Esophagus squamous epithelium (tissue), 5 donors: ENCODE measurements around the gene CXCL8. TPM values are rescaled to one million over a fixed set of nuclear protein-coding genes. Genes with fewer than 3 reads are reported as not detected.

Experiments used
- DNase-seq: peaks from one replicate; lab custom pipeline; 2025; lab: John Stamatoyannopoulos, UW
- H3K27ac ChIP-seq, 4 donors: fragments of 200-600 bp; sonication (generic); one replicate each; pipeline ENCODE4 v1.5.1; 2016 to 2019; ENCODE audit warnings: mild to moderate bottlenecking in 1 of 4
- H3K27me3 ChIP-seq, 4 donors: fragments of 200-600 bp; sonication (generic); 1 replicate in 3 of 4; 2 replicates in 1 of 4; pipeline versions ENCODE4 v1.5.1 to v1.6.0; 2017 to 2021; ENCODE audit warnings: antibody characterized with exemption in 1 of 4
- H3K36me3 ChIP-seq, 3 donors: fragments of 200-600 bp; sonication (generic); one replicate each; pipeline ENCODE4 v1.5.1; 2016 to 2019
- H3K4me1 ChIP-seq, 3 donors: fragments of 200-600 bp; sonication (generic); one replicate each; pipeline ENCODE4 v1.5.1; 2017 to 2019
- H3K4me3 ChIP-seq, 4 donors: fragments of 200-600 bp; sonication (generic); 1 replicate in 3 of 4; 2 replicates in 1 of 4; pipeline ENCODE4 v1.5.1; 2016 to 2019; ENCODE audit warnings: mild to moderate bottlenecking in 2 of 4, moderate library complexity in 1 of 4
- H3K9me3 ChIP-seq, 3 donors: fragments of 200-600 bp; sonication (generic); one replicate each; pipeline ENCODE4 v1.5.1; 2016 to 2019
- POLR2A ChIP-seq, 4 donors: fragments of 450-650 bp; IDR thresholded peaks; one replicate each; pipeline ENCODE4 v1.6.1; 2017; ENCODE audit warnings: antibody characterized with exemption in 4 of 4, mild to moderate bottlenecking in 4 of 4, moderate library complexity in 3 of 4
- WGBS, 2 donors: methylation state at CpG; one replicate each; pipeline ENCODE4 v1.1.5; 2018; 5-methylcytosine and 5-hydroxymethylcytosine counted together
- intact Hi-C: fragments of 100-400 bp; cut with DNase I; formaldehyde crosslinking; loops from one replicate; pipeline ENCODE4 v1.15.0; 2022
- total RNA-seq, 4 donors: library from RNA; depleted of rRNA; stranded (reverse); fragments of >200 nt; gene quantifications; one replicate each; pipeline ENCODE4 v1.1.0, GENCODE V29; 2016
- TF ChIP-seq, protein P1 (sequence below), 6 experiments: fragments of 450-650 bp in 4 of 6; fragments of 200-600 bp in 2 of 6; sonication (generic) in 2 of 6; IDR thresholded peaks; one replicate each; pipeline ENCODE4 v1.5.1; 2016 to 2019; ENCODE audit warnings: antibody characterized with exemption in 6 of 6, mild to moderate bottlenecking in 4 of 6, moderate library complexity in 4 of 6
- donor health status: DM: yes; HTN: yes; CAD: no.

Gene CXCL8
- total RNA-seq, 4 donors from 2014 or later, result 0.76 to 90.2 (median 2.4) TPM; not detected in 1

DNA sequence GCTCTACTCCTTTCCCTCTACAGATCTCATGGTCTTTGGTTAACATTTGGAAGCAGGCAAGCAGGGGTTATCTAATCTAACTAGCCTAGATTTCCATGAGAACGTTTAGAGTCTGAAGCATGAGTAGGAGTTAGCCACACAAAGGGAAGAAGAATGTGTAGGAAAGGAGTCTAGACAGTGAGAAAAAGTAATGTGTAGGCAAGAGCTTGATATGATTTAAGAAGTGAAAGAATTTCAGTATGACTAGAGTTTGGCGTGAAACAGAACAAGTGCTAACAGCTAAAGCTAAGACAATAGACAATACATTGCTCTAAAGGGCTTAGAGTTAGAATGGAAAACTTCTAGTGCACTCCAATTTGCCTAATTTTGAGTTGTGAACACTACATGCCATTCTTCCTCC is 10.8 kb downstream of the CXCL8 start:
- Histone ChIP-seq H3K4me3 (no peak overlapping the region), H3K9me3 (no peaks in the 10 kb centered on the region), H3K27me3 (no peaks in the 10 kb centered on the region), H3K36me3 (no peaks in the 10 kb centered on the region), H3K4me1 (no peaks in the 10 kb centered on the region), H3K27ac (no peak overlapping the region)
- 35 to 45% methylated on average over 2 of the region's 2 CpGs for WGBS, 2 donors
- TF ChIP-seq, protein P1, sequence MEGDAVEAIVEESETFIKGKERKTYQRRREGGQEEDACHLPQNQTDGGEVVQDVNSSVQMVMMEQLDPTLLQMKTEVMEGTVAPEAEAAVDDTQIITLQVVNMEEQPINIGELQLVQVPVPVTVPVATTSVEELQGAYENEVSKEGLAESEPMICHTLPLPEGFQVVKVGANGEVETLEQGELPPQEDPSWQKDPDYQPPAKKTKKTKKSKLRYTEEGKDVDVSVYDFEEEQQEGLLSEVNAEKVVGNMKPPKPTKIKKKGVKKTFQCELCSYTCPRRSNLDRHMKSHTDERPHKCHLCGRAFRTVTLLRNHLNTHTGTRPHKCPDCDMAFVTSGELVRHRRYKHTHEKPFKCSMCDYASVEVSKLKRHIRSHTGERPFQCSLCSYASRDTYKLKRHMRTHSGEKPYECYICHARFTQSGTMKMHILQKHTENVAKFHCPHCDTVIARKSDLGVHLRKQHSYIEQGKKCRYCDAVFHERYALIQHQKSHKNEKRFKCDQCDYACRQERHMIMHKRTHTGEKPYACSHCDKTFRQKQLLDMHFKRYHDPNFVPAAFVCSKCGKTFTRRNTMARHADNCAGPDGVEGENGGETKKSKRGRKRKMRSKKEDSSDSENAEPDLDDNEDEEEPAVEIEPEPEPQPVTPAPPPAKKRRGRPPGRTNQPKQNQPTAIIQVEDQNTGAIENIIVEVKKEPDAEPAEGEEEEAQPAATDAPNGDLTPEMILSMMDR (IDR thresholded peaks at IDR 0.05), result no peak
- TF ChIP-seq POLR2A (IDR thresholded peaks at IDR 0.05), result no peak
- no peak for DNase-seq
- intact Hi-C loops, result no loop called here

DNA sequence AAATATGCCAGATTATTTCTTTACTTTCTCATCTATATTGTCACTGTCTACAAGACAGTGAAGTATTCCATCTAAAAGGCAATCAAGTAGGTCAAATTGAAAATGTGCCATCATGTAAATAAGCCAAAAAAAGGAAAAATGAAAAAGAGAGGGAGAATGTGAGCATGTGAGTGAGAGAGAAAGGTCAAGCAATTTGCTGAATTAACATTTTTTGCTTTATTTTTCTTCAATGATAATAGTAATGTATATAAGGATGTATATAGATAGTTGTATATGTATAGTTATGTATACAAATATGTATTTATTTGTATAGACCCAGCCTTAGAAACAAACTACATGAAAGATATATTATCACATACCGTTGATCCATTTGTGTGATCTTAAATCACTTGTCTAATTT is 11.5 kb downstream of the CXCL8 start:
- WGBS, 2 donors, result 86 to 92% methylated on average over 1 of the region's 1 CpG
- H3K27me3 ChIP-seq, result no peaks in the 10 kb centered on the region
- TF ChIP-seq, protein P1 (IDR thresholded peaks at IDR 0.05), result no peak
- TF ChIP-seq POLR2A (IDR thresholded peaks at IDR 0.05), result no peak
- H3K36me3 ChIP-seq, result no peaks in the 10 kb centered on the region
- no peak for DNase-seq
- intact Hi-C loops, result no loop called here
- no peak overlapping the region for H3K4me3 ChIP-seq
- no peaks in the 10 kb centered on the region for H3K9me3 ChIP-seq
- no peaks in the 10 kb centered on the region for H3K4me1 ChIP-seq
- H3K27ac ChIP-seq, result no peak overlapping the region

DNA sequence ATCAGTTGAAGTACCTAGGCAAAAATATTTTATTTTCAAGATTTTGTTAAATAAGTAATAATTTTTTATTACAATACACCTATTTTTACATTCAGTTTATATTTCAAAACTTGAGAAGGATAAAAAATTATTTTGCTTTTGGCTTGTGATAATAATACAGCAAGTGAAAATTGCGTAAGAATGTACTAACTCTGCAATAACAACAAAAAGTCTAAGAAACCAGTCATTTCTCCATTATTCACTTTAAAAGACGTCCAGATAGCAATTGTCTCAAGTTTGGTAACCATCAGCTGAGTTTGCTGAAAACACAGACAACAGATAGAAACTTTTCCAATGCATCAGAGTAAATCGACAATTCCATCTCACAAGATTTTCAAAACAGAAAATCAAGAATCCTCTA is 12.1 kb downstream of the CXCL8 start:
- H3K27me3 ChIP-seq, result no peaks in the 10 kb centered on the region
- H3K27ac ChIP-seq, result no peak overlapping the region
- WGBS, 2 donors, result 66 to 73% methylated on average over 3 of the region's 3 CpGs
- H3K4me1 ChIP-seq, result no peaks in the 10 kb centered on the region
- H3K4me3 ChIP-seq, result no peak overlapping the region
- TF ChIP-seq, protein P1 (IDR thresholded peaks at IDR 0.05), result no peak
- no peak for TF ChIP-seq POLR2A (IDR thresholded peaks at IDR 0.05)
- no peak for DNase-seq
- no peaks in the 10 kb centered on the region for H3K9me3 ChIP-seq
- intact Hi-C loops, result no loop called here
- no peaks in the 10 kb centered on the region for H3K36me3 ChIP-seq

DNA sequence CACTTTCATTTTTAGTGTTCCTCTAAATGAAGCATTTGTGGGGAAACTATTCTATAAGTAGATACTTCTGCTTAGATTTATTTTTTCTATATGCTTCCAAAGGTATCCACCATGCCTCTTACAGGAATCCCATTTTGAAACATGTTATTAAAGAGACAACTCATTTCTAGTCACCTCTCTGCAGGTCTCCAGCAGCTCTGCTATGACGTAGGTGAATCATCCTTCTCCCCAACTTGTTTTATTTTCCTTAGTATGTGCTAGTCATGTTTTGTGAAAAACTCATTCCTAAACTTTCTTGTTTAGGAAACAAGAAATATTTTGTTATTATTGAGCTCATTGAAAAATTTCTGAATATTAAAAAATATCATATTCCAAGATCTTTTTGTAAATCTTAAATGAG is 12.8 kb downstream of the CXCL8 start:
- intact Hi-C loops, result no loop called here
- H3K4me3 ChIP-seq, result no peak overlapping the region
- no peaks in the 10 kb centered on the region for H3K27me3 ChIP-seq
- WGBS, 2 donors, result 38 to 70% methylated on average over 1 of the region's 1 CpG
- no peaks in the 10 kb centered on the region for H3K9me3 ChIP-seq
- no peak for DNase-seq
- H3K36me3 ChIP-seq, result no peaks in the 10 kb centered on the region
- TF ChIP-seq POLR2A (IDR thresholded peaks at IDR 0.05), result no peak
- TF ChIP-seq, protein P1 (IDR thresholded peaks at IDR 0.05), result no peak
- no peak overlapping the region for H3K27ac ChIP-seq
- no peaks in the 10 kb centered on the region for H3K4me1 ChIP-seq

DNA sequence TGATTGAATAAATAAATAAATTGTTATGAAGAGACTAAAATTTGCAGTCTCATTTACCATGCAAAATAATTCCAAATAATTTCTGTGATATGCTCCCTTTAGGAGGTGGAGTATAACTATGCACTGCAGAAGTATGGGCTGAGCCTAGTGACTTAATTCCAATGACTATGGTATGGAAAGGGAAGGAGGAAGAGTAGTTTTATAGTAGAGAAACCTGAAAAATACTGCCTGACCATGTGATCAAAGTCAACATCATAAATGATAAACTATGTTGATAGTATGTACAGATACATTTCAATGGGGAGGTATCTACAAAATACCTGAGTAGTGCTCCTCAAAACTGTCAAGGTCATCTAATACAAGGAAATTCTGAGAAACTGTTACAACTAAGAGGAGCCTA is 14.6 kb downstream of the CXCL8 start:
- TF ChIP-seq, protein P1 (IDR thresholded peaks at IDR 0.05), result no peak
- no peak for TF ChIP-seq POLR2A (IDR thresholded peaks at IDR 0.05)
- no peaks in the 10 kb centered on the region for H3K27me3 ChIP-seq
- H3K4me3 ChIP-seq, result no peak overlapping the region
- no peaks in the 10 kb centered on the region for H3K4me1 ChIP-seq
- DNase-seq, result no peak
- H3K27ac ChIP-seq, result no peak overlapping the region
- no peaks in the 10 kb centered on the region for H3K36me3 ChIP-seq
- intact Hi-C loops, result no loop called here
- no peaks in the 10 kb centered on the region for H3K9me3 ChIP-seq
